Stimulated activated CD4-positive, alpha-beta T cell treated with anti-CD3 and anti-CD28 coated beads, TNF-alpha, amount 100 ng/mL, for 48 hours (primary cell): ENCODE data around the gene ATG9B.

Experiments used
- DNase-seq, 3 donors: peaks; one replicate each; pipeline ENCODE4 v3.0.0-alpha.2; 2020; ENCODE audit warnings: low read depth in 3 of 3

ATG9B gene

GRCh38 chr7:150966002-150966401 lies 58.3 kb downstream of the ATG9B start:
- DNase-seq: no peak

- no peak for DNase-seq
Observed at GRCh38 chr7:150965273-150965830, 58.9 kb downstream of the ATG9B start.
